CD4-positive, alpha-beta T cell treated with Interleukin-10 for 1 hour (primary cell): ENCODE data around the gene OR4P4.

Experiments used
- DNase-seq: peaks from one replicate; pipeline ENCODE4 v3.0.0-alpha.2; 2020

Gene OR4P4

DNA sequence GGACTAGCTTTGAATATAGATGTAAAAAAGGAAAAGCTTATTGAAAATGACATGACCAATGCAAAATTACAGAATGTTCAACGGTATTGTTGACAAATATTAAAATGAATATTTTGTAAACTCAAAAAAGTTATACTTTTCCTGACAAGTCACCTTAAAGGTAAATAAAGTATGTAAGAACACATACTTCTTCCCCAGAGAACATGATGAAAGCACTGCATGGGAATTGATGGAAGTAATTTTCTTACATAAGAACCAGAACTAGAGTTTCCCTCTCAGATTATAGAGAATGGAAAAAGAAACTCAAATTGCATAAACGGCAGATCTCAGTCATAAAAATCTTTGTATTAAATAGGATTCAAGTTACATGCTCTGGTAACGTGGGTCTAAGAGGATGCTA lies at the start of gene OR4P4:
OR4P4 (plus strand) TSS at position 301 of the 400 bp plus-strand sequence.
- DNase-seq = no peak

DNA sequence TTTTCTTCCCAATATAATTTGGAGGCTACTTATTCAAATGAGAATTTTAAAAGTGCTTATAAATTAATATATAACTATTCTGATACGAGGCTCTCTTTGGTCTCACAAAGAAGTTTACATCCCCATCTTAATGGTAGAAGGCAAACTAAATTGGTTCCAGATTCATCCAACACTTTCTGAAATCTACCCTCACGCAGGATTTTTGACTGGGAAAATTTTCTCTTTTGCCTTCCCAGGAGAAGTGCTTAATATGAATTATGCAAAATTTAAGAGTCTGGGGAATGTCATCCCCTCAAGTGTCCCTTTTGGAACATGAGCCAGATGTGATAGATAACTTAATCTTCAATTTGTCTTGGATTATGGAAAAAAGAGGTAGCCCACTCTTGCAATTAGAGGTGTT lies 27.4 kb upstream of the OR4P4 start, which contains the start of gene OR4C11:
OR4C11 (minus strand) TSS at position 101 of the 400 bp plus-strand sequence. CDS start 3,272 bp downstream, outside the sequence.
- DNase-seq = no peak

DNA sequence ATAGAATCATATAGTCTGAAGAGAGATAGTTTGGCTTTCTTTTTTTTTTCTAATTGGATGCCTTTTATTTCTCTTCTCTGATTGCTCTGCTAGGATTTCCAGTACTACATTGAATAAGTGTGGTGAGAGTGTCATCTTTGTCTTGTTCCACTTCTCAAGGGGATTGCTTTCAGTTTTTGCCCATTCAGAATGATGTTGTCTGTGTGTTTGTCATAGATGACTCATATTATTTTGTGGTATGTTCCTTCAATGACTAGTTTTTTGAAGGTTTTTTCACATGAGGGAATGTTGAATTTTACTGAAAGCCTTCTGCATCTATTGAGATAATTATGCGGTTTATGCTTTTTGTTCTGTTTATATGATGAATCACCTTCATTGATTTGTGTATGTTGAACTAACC lies 10.4 kb upstream of the OR4P4 start:
- DNase-seq = no peak

- no peak for DNase-seq
Observed at GRCh38 chr11:55648027-55648426, 13.1 kb downstream of the OR4P4 start, which contains the start of gene OR4S2. Gene OR4S2 (plus strand): TSS chr11:55648327. CDS start chr11:55650904, 2,577 bp downstream.

DNA sequence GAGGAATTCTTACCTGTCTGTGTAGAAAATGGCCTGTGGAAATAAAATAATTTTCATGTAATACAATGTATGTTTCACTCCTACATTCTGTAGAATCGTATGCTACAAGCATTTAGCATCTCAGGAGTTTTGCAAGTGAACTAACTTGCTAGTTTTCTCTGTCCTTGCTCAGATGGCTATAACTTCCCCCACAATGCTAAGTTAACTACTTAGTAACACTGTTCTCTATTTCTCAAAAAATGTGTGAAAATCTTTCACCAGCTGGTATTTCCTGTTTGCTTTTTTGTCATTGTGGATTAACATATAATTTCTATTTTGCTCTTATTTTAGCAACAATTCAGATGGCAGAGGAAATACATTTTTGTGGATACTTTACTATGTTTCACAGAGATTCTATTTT lies 17.6 kb downstream of the OR4P4 start:
- no peak for DNase-seq

DNA sequence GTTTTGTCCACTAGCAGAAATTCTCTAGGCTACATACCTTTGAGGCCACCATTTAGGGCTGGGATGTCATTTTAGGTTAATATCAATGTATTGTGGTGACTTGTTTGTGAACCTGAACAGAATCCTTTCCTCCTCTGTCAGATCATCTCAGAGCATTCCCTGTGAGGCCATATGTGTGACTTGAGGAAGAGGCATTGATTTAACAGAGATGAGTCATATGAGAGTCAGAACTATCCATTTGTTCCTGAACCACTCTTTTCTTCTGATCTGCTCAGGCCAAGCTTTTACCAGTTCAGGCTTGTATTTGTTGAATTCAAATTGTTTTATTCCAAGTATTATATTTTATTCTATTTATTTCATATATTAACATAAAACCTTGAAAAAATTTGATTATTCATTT lies 20.2 kb downstream of the OR4P4 start:
- no peak for DNase-seq

DNA sequence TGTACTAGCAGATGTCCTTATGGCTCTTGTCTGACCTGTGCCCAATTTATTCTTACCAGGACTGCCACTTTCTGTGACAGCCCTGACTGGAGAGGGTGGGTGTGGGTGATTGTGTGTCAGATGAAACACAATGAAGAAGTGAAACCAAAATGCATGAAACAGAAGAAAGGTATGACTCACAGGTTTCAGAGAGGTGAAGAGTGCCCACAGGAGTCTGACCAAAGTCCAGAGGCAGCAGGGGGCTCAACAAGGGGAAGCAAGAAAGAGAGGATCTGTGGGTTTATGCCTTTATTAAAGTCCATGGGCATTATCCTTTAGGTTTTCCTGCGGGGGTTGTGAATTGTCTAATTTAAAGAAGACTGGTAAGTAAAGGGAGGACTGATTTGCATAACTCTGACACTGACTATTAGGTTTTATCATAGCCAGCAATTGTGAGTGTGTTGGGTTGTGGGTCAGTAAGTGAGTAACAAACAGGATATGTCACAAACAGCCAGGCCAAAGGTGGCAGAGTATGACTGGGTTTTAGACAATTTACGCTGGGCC lies 23.2 kb downstream of the OR4P4 start:
- no peak for DNase-seq

GRCh38 chr11:55658608-55659007 lies 23.7 kb downstream of the OR4P4 start:
- no peak for DNase-seq

DNA sequence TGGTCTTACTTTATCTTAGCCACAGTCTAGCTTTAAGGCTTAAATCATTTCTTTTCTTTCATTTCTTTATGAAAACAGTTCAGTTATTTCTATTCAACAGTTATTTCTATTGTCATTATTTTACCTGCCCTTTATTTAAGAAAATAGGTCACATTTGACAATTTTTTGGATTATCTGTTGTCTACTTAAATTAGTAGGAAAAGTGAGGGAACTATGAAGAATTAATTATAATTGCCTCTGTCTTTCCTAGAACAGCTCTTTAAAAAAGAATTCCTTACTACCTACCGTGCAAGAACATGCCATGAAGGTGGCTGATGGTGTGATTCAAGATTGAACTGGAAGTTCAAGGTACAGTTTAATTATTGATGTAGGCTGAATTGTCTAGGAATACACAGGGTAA lies 27.0 kb downstream of the OR4P4 start, which contains the start of gene OR4C6:
OR4C6 (plus strand) TSS at position 301 of the 400 bp plus-strand sequence. CDS start 2,966 bp downstream, outside the sequence.
- no peak for DNase-seq

DNA sequence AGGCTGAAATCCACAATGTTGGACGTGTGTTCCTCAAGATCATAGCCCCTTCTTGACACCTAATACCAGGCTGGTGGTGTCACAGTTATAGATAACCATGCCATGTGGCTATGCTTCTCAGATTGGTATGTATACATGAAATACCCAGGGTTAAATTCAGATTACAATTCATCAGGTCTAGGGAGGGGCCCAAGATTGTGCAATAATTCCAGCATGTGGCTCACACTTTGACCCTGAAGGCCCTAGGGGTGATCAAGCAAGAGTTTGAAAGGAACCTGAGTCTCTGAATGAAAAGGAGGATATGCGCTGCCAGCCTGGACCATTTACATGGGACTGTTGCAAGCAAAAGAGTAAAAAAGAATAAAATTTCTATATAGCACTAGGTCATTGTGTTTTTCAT lies 34.5 kb downstream of the OR4P4 start:
- DNase-seq = no peak

- DNase-seq = no peak
Observed at GRCh38 chr11:55673860-55674259, 38.9 kb downstream of the OR4P4 start.
